Common myeloid progenitor, CD34-positive (primary cell): ENCODE measurements around the gene ARFIP1. TPM values are rescaled to one million over a fixed set of nuclear protein-coding genes. Genes with fewer than 3 reads are reported as not detected.

Source experiments
- CTCF ChIA-PET: fragments of 350-600 bp; sonication (Branson Sonifier 250); formaldehyde crosslinking; loops from one replicate; lab custom pipeline; 2021; ENCODE audit warnings: antibody characterized with exemption; lab: Charles Lee
- POLR2A ChIA-PET: fragments of 350-600 bp; sonication (Branson Sonifier 250); formaldehyde crosslinking; loops from one replicate; lab custom pipeline; 2021; ENCODE audit warnings: antibody characterized with exemption; lab: Charles Lee
- DNase-seq, 3 donors: peaks; one replicate each; pipeline versions ENCODE4 v3.0.0 to v3.0.0-alpha.2; 2013
- H3K27ac ChIP-seq, 2 experiments: 1 replicate in 1 of 2; 2 replicates in 1 of 2; pipeline ENCODE4 v1.7.0; 2013; ENCODE audit warnings: inconsistent platforms in 2 of 2, low read length in 2 of 2, mild to moderate bottlenecking in 2 of 2, low read depth in 1 of 2, moderate library complexity in 1 of 2; ENCODE audit not compliant: severe bottlenecking in 2 of 2, insufficient read depth in 1 of 2, poor library complexity in 1 of 2
- H3K27me3 ChIP-seq, 5 experiments: replicated peaks in 2 of 5; 1 replicate in 3 of 5; 2 replicates in 2 of 5; pipeline versions ENCODE4 v1.6.1 to v1.7.0; 2013; ENCODE audit warnings: low read length in 4 of 5, mild to moderate bottlenecking in 2 of 5, moderate library complexity in 2 of 5, inconsistent platforms in 1 of 5; ENCODE audit not compliant: insufficient read depth in 5 of 5, control insufficient read depth in 4 of 5
- H3K36me3 ChIP-seq, 4 experiments: 1 replicate in 2 of 4; 2 replicates in 2 of 4; pipeline versions ENCODE4 v1.6.1 to v1.7.0; 2013; ENCODE audit warnings: low read length in 3 of 4, control low read depth in 1 of 4, mild to moderate bottlenecking in 1 of 4; ENCODE audit not compliant: control insufficient read depth in 4 of 4, insufficient read depth in 4 of 4
- H3K4me1 ChIP-seq, 4 experiments: 1 replicate in 3 of 4; 2 replicates in 1 of 4; pipeline versions ENCODE4 v1.6.1 to v1.7.1; 2013; ENCODE audit warnings: low read length in 3 of 4, mild to moderate bottlenecking in 3 of 4, control low read depth in 1 of 4, inconsistent platforms in 1 of 4, moderate library complexity in 1 of 4; ENCODE audit not compliant: control insufficient read depth in 4 of 4, insufficient read depth in 4 of 4; ENCODE audit errors: control extremely low read depth in 1 of 4
- H3K4me3 ChIP-seq, 7 experiments: 1 replicate in 4 of 7; 2 replicates in 3 of 7; pipeline versions ENCODE4 v1.5.1 to v1.7.0; 2013; ENCODE audit warnings: mild to moderate bottlenecking in 7 of 7, low read length in 6 of 7, moderate library complexity in 6 of 7, inconsistent platforms in 2 of 7, low read depth in 2 of 7, control low read depth in 1 of 7; ENCODE audit not compliant: insufficient read depth in 4 of 7, control insufficient read depth in 1 of 7; ENCODE audit errors: extremely low read depth in 1 of 7
- H3K9me3 ChIP-seq, 5 experiments: 1 replicate in 4 of 5; 2 replicates in 1 of 5; pipeline versions ENCODE4 v1.6.1 to v1.7.1; 2013; ENCODE audit warnings: low read length in 4 of 5, mild to moderate bottlenecking in 2 of 5, inconsistent platforms in 1 of 5, low read depth in 1 of 5, moderate library complexity in 1 of 5; ENCODE audit not compliant: control insufficient read depth in 4 of 5, insufficient read depth in 2 of 5; ENCODE audit errors: control extremely low read depth in 1 of 5
- WGBS: methylation state at CpG from one replicate; pipeline ENCODE4 v1.1.5; 2013; ENCODE audit not compliant: insufficient coverage; 5-methylcytosine and 5-hydroxymethylcytosine counted together
- polyA plus RNA-seq: library from polyadenylated mRNA; unstranded; fragments of 120-200 nt; gene quantifications from one replicate; pipeline ENCODE4 v1.2.1, GENCODE V29; 2013

The ARFIP1 gene
- polyA plus RNA-seq = 15.0 TPM

- H3K4me1 ChIP-seq = peaks cover 12 to 45% (median 36%) of the 10 kb centered on the region in 4 experiments
- H3K4me3 ChIP-seq = peak within 1 kb of the TSS; percentile 81 to 92 (median 91)
- 0% methylated on average over 44 of the region's 55 CpGs for WGBS
- no peaks in the 10 kb centered on the region for H3K9me3 ChIP-seq
- CTCF ChIA-PET = interaction anchor here (1.0 to 1.5 kb wide), 6 partner anchors 11 to 309 kb away, joined by 3 to 5 read pairs (median 3); no protein-coding TSS in a partner anchor
- H3K36me3 ChIP-seq = peaks cover 0 to 2% (median 0%) of the 10 kb centered on the region in 4 experiments
- POLR2A ChIA-PET = no interaction called here
- peak; percentile 91 to 94 (median 94) for DNase-seq
- H3K27me3 ChIP-seq = no peaks in the 10 kb centered on the region
- peak within 1 kb of the TSS in 1 of 2 experiments; percentile 72 for H3K27ac ChIP-seq
These were observed at the start of gene ARFIP1, which contains the start of gene TIGD4 for GRCh38 chr4:152779513-152780266. TSS of gene ARFIP1 (plus strand) at chr4:152779954. CDS start at chr4:152829634, 49,680 bp downstream. TSS of gene TIGD4 (minus strand) at chr4:152779730. CDS start at chr4:152771004, 8,726 bp downstream.

GRCh38 chr4:152731997-152732396 is 47.8 kb upstream of the ARFIP1 start:
- WGBS = 100% methylated on average over 2 of the region's 2 CpGs

GRCh38 chr4:152734015-152734698 is 45.6 kb upstream of the ARFIP1 start:
- no peaks in the 10 kb centered on the region for H3K36me3 ChIP-seq
- peaks cover 0 to 3% (median under 1%) of the 10 kb centered on the region in 4 experiments for H3K4me1 ChIP-seq
- no peaks in the 10 kb centered on the region for H3K27me3 ChIP-seq
- POLR2A ChIA-PET = no interaction called here
- no peak for DNase-seq
- no peak overlapping the region for H3K27ac ChIP-seq
- CTCF ChIA-PET = interaction anchor here (1.9 to 3.6 kb wide), 5 partner anchors 232 to 279 kb away, joined by 5 to 15 read pairs (median 9); no protein-coding TSS in a partner anchor
- no peaks in the 10 kb centered on the region for H3K9me3 ChIP-seq
- no peak overlapping the region for H3K4me3 ChIP-seq
- WGBS = 100% methylated on average over 4 of the region's 5 CpGs

More at GRCh38 chr4:152731997-152732396, 47.8 kb upstream of the ARFIP1 start:
- no peak for DNase-seq
- POLR2A ChIA-PET = no interaction called here
- Histone ChIP-seq H3K27me3 (no peaks in the 10 kb centered on the region), H3K4me1 (peaks cover 0 to 5% (median 1%) of the 10 kb centered on the region in 4 experiments), H3K36me3 (no peaks in the 10 kb centered on the region), H3K4me3 (no peak overlapping the region), H3K27ac (no peak overlapping the region), H3K9me3 (no peaks in the 10 kb centered on the region)
- CTCF ChIA-PET = interaction anchor here (1.3 to 2.0 kb wide), 2 partner anchors 95 to 231 kb away, joined by 4 to 6 read pairs; no protein-coding TSS in a partner anchor

GRCh38 chr4:152734699-152735050 is 45.1 kb upstream of the ARFIP1 start:
- ChIA-PET POLR2A (no interaction called here), CTCF (interaction anchor here (1.2 to 3.6 kb wide), 6 partner anchors 89 to 284 kb away, joined by 4 to 16 read pairs (median 12); no protein-coding TSS in a partner anchor)
- no peaks in the 10 kb centered on the region for H3K27me3 ChIP-seq

GRCh38 chr4:152735396-152735859 is 44.3 kb upstream of the ARFIP1 start:
- Histone ChIP-seq H3K36me3 (no peaks in the 10 kb centered on the region), H3K4me3 (no peak overlapping the region), H3K9me3 (no peaks in the 10 kb centered on the region), H3K27me3 (no peaks in the 10 kb centered on the region), H3K4me1 (peaks cover 0 to 3% (median 0%) of the 10 kb centered on the region in 4 experiments), H3K27ac (no peak overlapping the region)
- DNase-seq = peak; percentile 15 to 48 (median 32)
- WGBS = 83% methylated on average over 1 of the region's 2 CpGs
- ChIA-PET CTCF (interaction anchor here (0.6 to 3.6 kb wide), 11 partner anchors 89 to 336 kb away, joined by 3 to 16 read pairs (median 5); no protein-coding TSS in a partner anchor), POLR2A (no interaction called here)

More at GRCh38 chr4:152734699-152735050, 45.1 kb upstream of the ARFIP1 start:
- DNase-seq = peak in 1 of 3 donors; percentile 9
- no peak overlapping the region for H3K4me3 ChIP-seq
- no peaks in the 10 kb centered on the region for H3K9me3 ChIP-seq
- H3K4me1 ChIP-seq = peaks cover 0 to 3% (median 0%) of the 10 kb centered on the region in 4 experiments
- WGBS = 83% methylated on average over 3 of the region's 3 CpGs
- H3K27ac ChIP-seq = no peak overlapping the region
- no peaks in the 10 kb centered on the region for H3K36me3 ChIP-seq

GRCh38 chr4:152735906-152736305 is 43.8 kb upstream of the ARFIP1 start:
- peaks cover 0 to 3% (median 0%) of the 10 kb centered on the region in 4 experiments for H3K4me1 ChIP-seq
- no peak for DNase-seq
- no peaks in the 10 kb centered on the region for H3K36me3 ChIP-seq
- H3K9me3 ChIP-seq = no peaks in the 10 kb centered on the region
- H3K4me3 ChIP-seq = no peak overlapping the region
- H3K27me3 ChIP-seq = no peaks in the 10 kb centered on the region
- 95% methylated on average over 2 of the region's 3 CpGs for WGBS
- CTCF ChIA-PET = interaction anchor here (0.7 to 3.6 kb wide), 10 partner anchors 97 to 336 kb away, joined by 3 to 16 read pairs (median 4); no protein-coding TSS in a partner anchor
- POLR2A ChIA-PET = no interaction called here
- H3K27ac ChIP-seq = no peak overlapping the region
